Measurements from ENCODE around the gene INSIG1.

DNA sequence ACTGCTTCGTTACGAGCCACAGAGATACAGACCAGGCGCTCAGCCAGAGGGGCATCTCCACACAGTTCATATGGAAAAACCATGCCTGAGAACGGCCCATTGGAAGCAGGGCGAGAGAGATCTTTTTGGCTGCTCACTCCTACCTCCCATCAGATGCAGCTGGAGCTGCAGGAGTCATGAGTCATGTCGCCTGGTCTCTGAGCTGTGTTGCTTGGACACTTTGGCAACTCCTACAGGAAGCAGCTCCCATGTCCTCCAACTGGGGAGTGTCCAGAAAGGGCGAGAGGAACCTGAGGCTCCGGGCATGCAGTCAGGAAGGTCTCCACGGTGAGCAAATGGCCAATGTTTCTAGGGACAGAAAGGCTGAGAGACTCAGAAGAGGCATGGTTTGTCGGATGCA is 24.9 kb downstream of the INSIG1 start:
- TF ChIP-seq EZH2 (IDR thresholded peaks at IDR 0.05; ENCODE audit: insufficient read depth, poor library complexity, severe bottlenecking) = no peak
- TF ChIP-seq EZH2phosphoT487 (IDR thresholded peaks at IDR 0.05; ENCODE audit: insufficient read depth, low read depth) = no peak
